Measurements from ENCODE around the gene GRWD1.

GRCh38 chr19:48433337-48433736 lies 12.4 kb upstream of the GRWD1 start:
- TF ChIP-seq, protein P1, sequence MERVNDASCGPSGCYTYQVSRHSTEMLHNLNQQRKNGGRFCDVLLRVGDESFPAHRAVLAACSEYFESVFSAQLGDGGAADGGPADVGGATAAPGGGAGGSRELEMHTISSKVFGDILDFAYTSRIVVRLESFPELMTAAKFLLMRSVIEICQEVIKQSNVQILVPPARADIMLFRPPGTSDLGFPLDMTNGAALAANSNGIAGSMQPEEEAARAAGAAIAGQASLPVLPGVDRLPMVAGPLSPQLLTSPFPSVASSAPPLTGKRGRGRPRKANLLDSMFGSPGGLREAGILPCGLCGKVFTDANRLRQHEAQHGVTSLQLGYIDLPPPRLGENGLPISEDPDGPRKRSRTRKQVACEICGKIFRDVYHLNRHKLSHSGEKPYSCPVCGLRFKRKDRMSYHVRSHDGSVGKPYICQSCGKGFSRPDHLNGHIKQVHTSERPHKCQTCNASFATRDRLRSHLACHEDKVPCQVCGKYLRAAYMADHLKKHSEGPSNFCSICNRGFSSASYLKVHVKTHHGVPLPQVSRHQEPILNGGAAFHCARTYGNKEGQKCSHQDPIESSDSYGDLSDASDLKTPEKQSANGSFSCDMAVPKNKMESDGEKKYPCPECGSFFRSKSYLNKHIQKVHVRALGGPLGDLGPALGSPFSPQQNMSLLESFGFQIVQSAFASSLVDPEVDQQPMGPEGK (CRISPR knock-in tag; IDR thresholded peaks at IDR 0.05; ENCODE audit: borderline replicate concordance), result no peak
- TF ChIP-seq ZNF8 (CRISPR knock-in tag; IDR thresholded peaks at IDR 0.05), result no peak
- no peak for TF ChIP-seq PPARA (CRISPR knock-in tag; IDR thresholded peaks at IDR 0.05; ENCODE audit: borderline replicate concordance)
- TF ChIP-seq SNAI2 (CRISPR knock-in tag; IDR thresholded peaks at IDR 0.05), result no peak
- no peak for TF ChIP-seq ISL1 (CRISPR knock-in tag; IDR thresholded peaks at IDR 0.05)
- TF ChIP-seq, protein P2, sequence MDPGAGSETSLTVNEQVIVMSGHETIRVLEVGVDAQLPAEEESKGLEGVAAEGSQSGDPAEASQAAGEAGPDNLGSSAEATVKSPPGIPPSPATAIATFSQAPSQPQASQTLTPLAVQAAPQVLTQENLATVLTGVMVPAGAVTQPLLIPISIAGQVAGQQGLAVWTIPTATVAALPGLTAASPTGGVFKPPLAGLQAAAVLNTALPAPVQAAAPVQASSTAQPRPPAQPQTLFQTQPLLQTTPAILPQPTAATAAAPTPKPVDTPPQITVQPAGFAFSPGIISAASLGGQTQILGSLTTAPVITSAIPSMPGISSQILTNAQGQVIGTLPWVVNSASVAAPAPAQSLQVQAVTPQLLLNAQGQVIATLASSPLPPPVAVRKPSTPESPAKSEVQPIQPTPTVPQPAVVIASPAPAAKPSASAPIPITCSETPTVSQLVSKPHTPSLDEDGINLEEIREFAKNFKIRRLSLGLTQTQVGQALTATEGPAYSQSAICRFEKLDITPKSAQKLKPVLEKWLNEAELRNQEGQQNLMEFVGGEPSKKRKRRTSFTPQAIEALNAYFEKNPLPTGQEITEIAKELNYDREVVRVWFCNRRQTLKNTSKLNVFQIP (CRISPR knock-in tag; IDR thresholded peaks at IDR 0.05; ENCODE audit: borderline replicate concordance, low read depth), result no peak
- TF ChIP-seq OSR1 (CRISPR knock-in tag; IDR thresholded peaks at IDR 0.05), result no peak

Data from SK-N-SH treated with all-trans-retinoic acid at 6 μM for 48 hours (cell line).